Loucy (cell line): ENCODE data around the gene SLC10A3.

Source experiments
- H2AFZ ChIP-seq: fragments of 200-600 bp; sonication (generic); 2 replicates; pipeline ENCODE4 v1.6.0; 2016; ENCODE audit warnings: antibody characterized with exemption, mild to moderate bottlenecking, low read length, moderate library complexity
- H3F3A ChIP-seq: fragments of 200-600 bp; 2 replicates; pipeline ENCODE4 v1.6.0; 2016; ENCODE audit warnings: antibody characterized with exemption, low read depth, mild to moderate bottlenecking
- H3K27me3 ChIP-seq: fragments of 200-600 bp; sonication (generic); 2 replicates; pipeline ENCODE4 v1.6.1; 2014; ENCODE audit warnings: low read length, mild to moderate bottlenecking; ENCODE audit not compliant: insufficient read depth, poor library complexity, severe bottlenecking
- H3K36me3 ChIP-seq: fragments of 200-600 bp; sonication (generic); 2 replicates; pipeline ENCODE4 v1.6.1; 2016; ENCODE audit warnings: low read length; ENCODE audit not compliant: insufficient read depth
- H3K4me1 ChIP-seq: fragments of 200-600 bp; sonication (generic); 2 replicates; pipeline ENCODE4 v1.5.1; 2014; ENCODE audit warnings: low read length, mild to moderate bottlenecking; ENCODE audit not compliant: insufficient read depth, poor library complexity, severe bottlenecking
- H3K4me2 ChIP-seq: fragments of 200-600 bp; sonication (generic); 2 replicates; pipeline ENCODE4 v1.6.0; 2014; ENCODE audit warnings: antibody characterized with exemption, low read length, low read depth, mild to moderate bottlenecking; ENCODE audit not compliant: poor library complexity, severe bottlenecking
- H3K4me3 ChIP-seq: fragments of 200-600 bp; sonication (generic); 2 replicates; pipeline ENCODE4 v1.5.1; 2014; ENCODE audit warnings: low read length, mild to moderate bottlenecking, mixed read lengths; ENCODE audit not compliant: poor library complexity, severe bottlenecking
- H3K79me2 ChIP-seq: fragments of 200-600 bp; sonication (generic); 2 replicates; pipeline ENCODE4 v1.6.1; 2014; ENCODE audit warnings: low read length; ENCODE audit not compliant: insufficient read depth
- H3K9ac ChIP-seq: fragments of 200-600 bp; sonication (generic); 2 replicates; pipeline ENCODE4 v1.6.0; 2014; ENCODE audit warnings: mild to moderate bottlenecking, low read depth, low read length, moderate library complexity; ENCODE audit not compliant: poor library complexity, severe bottlenecking
- H3K9me2 ChIP-seq: fragments of 200-600 bp; sonication (generic); replicated peaks from 2 replicates; pipeline ENCODE4 v1.6.1; 2016; ENCODE audit warnings: low read depth, low read length, mixed read lengths
- H3K9me3 ChIP-seq: fragments of 200-600 bp; sonication (generic); 2 replicates; pipeline ENCODE4 v1.6.1; 2014; ENCODE audit warnings: mild to moderate bottlenecking, antibody characterized with exemption, low read length, low read depth; ENCODE audit not compliant: insufficient read depth
- H4K20me1 ChIP-seq: fragments of 200-600 bp; sonication (generic); 2 replicates; pipeline ENCODE4 v1.6.0; 2014; ENCODE audit warnings: antibody characterized with exemption, low read length, mild to moderate bottlenecking; ENCODE audit not compliant: insufficient read depth, poor library complexity, severe bottlenecking
- EZH2phosphoT487 ChIP-seq: fragments of 200-600 bp; IDR thresholded peaks from 2 replicates; pipeline ENCODE4 v1.6.1; 2018; ENCODE audit warnings: antibody characterized with exemption, mild to moderate bottlenecking, moderate library complexity, borderline replicate concordance
- TF ChIP-seq, protein P1 (sequence below): fragments of 200-600 bp; sonication (generic); conservative IDR thresholded peaks from 2 replicates; pipeline ENCODE4 v1.5.1; 2014; ENCODE audit warnings: mild to moderate bottlenecking, antibody characterized with exemption, low read length

The SLC10A3 gene

GRCh38 chrX:154441564-154441963 lies 48.9 kb downstream of the SLC10A3 start:
- Histone ChIP-seq H3K27me3 (no peaks in the 10 kb centered on the region), H3K9me3 (no peaks in the 10 kb centered on the region), H3K4me1 (peaks cover 6% of the 10 kb centered on the region), H4K20me1 (no peaks in the 10 kb centered on the region), H3F3A (no peaks in the 10 kb centered on the region), H2AFZ (no peak overlapping the region), H3K79me2 (peaks cover 47% of the 10 kb centered on the region), H3K4me3 (no peak overlapping the region), H3K9ac (no peak overlapping the region), H3K4me2 (no peak overlapping the region), H3K36me3 (no peaks in the 10 kb centered on the region; the same call in 1 of the 2 replicates), H3K9me2 (no peaks in the 10 kb centered on the region)
- TF ChIP-seq EZH2phosphoT487, result no peak
- TF ChIP-seq, protein P1, sequence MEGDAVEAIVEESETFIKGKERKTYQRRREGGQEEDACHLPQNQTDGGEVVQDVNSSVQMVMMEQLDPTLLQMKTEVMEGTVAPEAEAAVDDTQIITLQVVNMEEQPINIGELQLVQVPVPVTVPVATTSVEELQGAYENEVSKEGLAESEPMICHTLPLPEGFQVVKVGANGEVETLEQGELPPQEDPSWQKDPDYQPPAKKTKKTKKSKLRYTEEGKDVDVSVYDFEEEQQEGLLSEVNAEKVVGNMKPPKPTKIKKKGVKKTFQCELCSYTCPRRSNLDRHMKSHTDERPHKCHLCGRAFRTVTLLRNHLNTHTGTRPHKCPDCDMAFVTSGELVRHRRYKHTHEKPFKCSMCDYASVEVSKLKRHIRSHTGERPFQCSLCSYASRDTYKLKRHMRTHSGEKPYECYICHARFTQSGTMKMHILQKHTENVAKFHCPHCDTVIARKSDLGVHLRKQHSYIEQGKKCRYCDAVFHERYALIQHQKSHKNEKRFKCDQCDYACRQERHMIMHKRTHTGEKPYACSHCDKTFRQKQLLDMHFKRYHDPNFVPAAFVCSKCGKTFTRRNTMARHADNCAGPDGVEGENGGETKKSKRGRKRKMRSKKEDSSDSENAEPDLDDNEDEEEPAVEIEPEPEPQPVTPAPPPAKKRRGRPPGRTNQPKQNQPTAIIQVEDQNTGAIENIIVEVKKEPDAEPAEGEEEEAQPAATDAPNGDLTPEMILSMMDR, result no peak

GRCh38 chrX:154440623-154441357 lies 49.6 kb downstream of the SLC10A3 start:
- Histone ChIP-seq H3F3A (no peaks in the 10 kb centered on the region), H3K4me2 (no peak overlapping the region), H3K4me1 (peaks cover 6% of the 10 kb centered on the region), H3K4me3 (no peak overlapping the region), H3K9me2 (no peaks in the 10 kb centered on the region), H3K36me3 (no peaks in the 10 kb centered on the region; the same call in 1 of the 2 replicates), H3K9ac (no peak overlapping the region), H4K20me1 (no peaks in the 10 kb centered on the region), H3K27me3 (no peaks in the 10 kb centered on the region), H3K79me2 (peaks cover 47% of the 10 kb centered on the region), H2AFZ (no peak overlapping the region), H3K9me3 (no peaks in the 10 kb centered on the region)
- no peak for TF ChIP-seq EZH2phosphoT487
- TF ChIP-seq, protein P1, result no peak

DNA sequence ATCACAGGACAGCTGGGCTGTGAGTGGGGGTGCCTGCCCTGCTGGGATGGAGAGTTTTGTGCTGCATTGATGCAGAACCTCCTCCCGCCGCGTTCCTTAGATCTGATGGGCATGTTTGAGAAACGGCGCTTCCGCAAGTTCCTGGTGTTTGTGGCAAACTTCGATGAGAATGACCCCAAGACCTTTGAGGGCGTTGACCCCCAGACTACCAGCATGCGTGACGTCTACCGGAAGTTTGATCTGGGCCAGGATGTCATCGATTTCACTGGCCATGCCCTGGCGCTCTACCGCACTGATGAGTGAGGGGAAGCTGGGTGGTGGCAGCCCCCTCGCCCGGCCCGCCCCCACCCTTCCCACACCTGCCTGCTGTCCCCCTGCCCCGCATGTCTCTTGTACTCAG lies 50.6 kb downstream of the SLC10A3 start:
- Histone ChIP-seq H3K79me2 (peaks cover 44% of the 10 kb centered on the region), H3K9me3 (no peaks in the 10 kb centered on the region), H2AFZ (no peak overlapping the region), H3K9ac (no peak overlapping the region), H3K4me2 (no peak overlapping the region), H3K4me1 (peaks cover 6% of the 10 kb centered on the region), H3F3A (no peaks in the 10 kb centered on the region), H3K9me2 (no peaks in the 10 kb centered on the region), H4K20me1 (no peaks in the 10 kb centered on the region), H3K36me3 (no peaks in the 10 kb centered on the region; the same call in 1 of the 2 replicates), H3K27me3 (no peaks in the 10 kb centered on the region), H3K4me3 (no peak overlapping the region)
- no peak for TF ChIP-seq EZH2phosphoT487
- TF ChIP-seq, protein P1, result no peak
